ENCODE measurements around the gene CNIH4.
"Not testable (repeated sequence)": the region's sequence is repeated elsewhere in the genome, so short reads cannot be mapped to it uniquely, and the experiment has no call there.

The CNIH4 gene

GRCh38 chr1:224402472-224403036, 45.9 kb downstream of the CNIH4 start:
- no peak for DNase-seq

- no peak for DNase-seq
These were observed 48.4 kb downstream of the CNIH4 start for GRCh38 chr1:224404916-224405603.

GRCh38 chr1:224405604-224405970, 48.9 kb downstream of the CNIH4 start:
- no peak for DNase-seq

- no peak for DNase-seq
These were observed 49.5 kb downstream of the CNIH4 start for GRCh38 chr1:224406216-224406615.

GRCh38 chr1:224407571-224408293, 51.1 kb downstream of the CNIH4 start:
- no peak for DNase-seq

GRCh38 chr1:224408294-224408590, 51.6 kb downstream of the CNIH4 start:
- DNase-seq, result no peak

GRCh38 chr1:224411766-224412165, 55.1 kb downstream of the CNIH4 start:
- no peak for DNase-seq

GRCh38 chr1:224420106-224420505, 63.4 kb downstream of the CNIH4 start:
- no peak for DNase-seq

- no peak for DNase-seq
These were observed 68.7 kb downstream of the CNIH4 start for GRCh38 chr1:224425279-224425884.

- not testable (repeated sequence) for DNase-seq
These were observed 70.2 kb downstream of the CNIH4 start for GRCh38 chr1:224426869-224427268.

GRCh38 chr1:224427346-224427745, 70.7 kb downstream of the CNIH4 start:
- DNase-seq, result no peak

- not testable (repeated sequence) for DNase-seq
These were observed 72.0 kb downstream of the CNIH4 start for GRCh38 chr1:224428713-224429112.

All from cerebellar nuclear complex (tissue), 1 donor.